T-cell (primary cell): ENCODE results near the gene FASTKD1. TPM values are rescaled to one million over a fixed set of nuclear protein-coding genes. Genes with fewer than 3 reads are reported as not detected.

ENCODE experiments used
- ATAC-seq, 4 experiments: fragments of 200-7000 bp in 3 of 4; fragments of 150-1000 bp in 1 of 4; cut with Tn5 transposase; replicated peaks in 1 of 4; 1 replicate in 3 of 4; 2 replicates in 1 of 4; pipeline ENCODE4 v1.10.0; 2021; ENCODE audit warnings: moderate library complexity in 3 of 4, mild to moderate bottlenecking in 2 of 4, moderate number of reproducible peaks in 1 of 4
- CTCF ChIA-PET, 2 donors: fragments of 300-600 bp; sonication (Branson Sonifier 250); formaldehyde crosslinking; loops; one replicate each; lab custom pipeline; 2022; ENCODE audit warnings: antibody characterized with exemption in 2 of 2; lab: Charles Lee
- POLR2A ChIA-PET, 2 donors: fragments of 300-600 bp; sonication (Branson Sonifier 250); formaldehyde crosslinking; loops; one replicate each; lab custom pipeline; 2022; ENCODE audit warnings: antibody characterized with exemption in 2 of 2; lab: Charles Lee
- DNase-seq, 35 experiments: peaks; one replicate each; pipeline versions ENCODE4 v3.0.0 to v3.0.0-alpha.2; 2013 to 2023
- H3K27ac ChIP-seq: one replicate; pipeline ENCODE4 v1.5.1; 2013; ENCODE audit warnings: low read length
- H3K27me3 ChIP-seq, 2 experiments: replicated peaks in 1 of 2; 1 replicate in 1 of 2; 2 replicates in 1 of 2; pipeline versions ENCODE4 v1.6.1 to v1.7.0; 2013; ENCODE audit warnings: low read length in 1 of 2, mixed read lengths in 1 of 2; ENCODE audit not compliant: control insufficient read depth in 2 of 2, insufficient read depth in 2 of 2; ENCODE audit errors: extremely low read depth in 1 of 2
- H3K36me3 ChIP-seq, 2 donors: 1 replicate in 1 of 2; 2 replicates in 1 of 2; pipeline versions ENCODE4 v1.6.1 to v1.7.0; 2013; ENCODE audit warnings: low read length in 1 of 2; ENCODE audit not compliant: control insufficient read depth in 2 of 2, insufficient read depth in 1 of 2; ENCODE audit errors: extremely low read depth in 1 of 2
- H3K4me1 ChIP-seq, 2 experiments: 1 replicate in 1 of 2; 2 replicates in 1 of 2; pipeline versions ENCODE4 v1.6.1 to v1.7.0; 2013; ENCODE audit warnings: low read length in 2 of 2, mixed read lengths in 1 of 2; ENCODE audit not compliant: insufficient read depth in 2 of 2, control insufficient read depth in 1 of 2; ENCODE audit errors: extremely low read depth in 1 of 2
- H3K4me3 ChIP-seq, 2 donors: 1 replicate in 1 of 2; 2 replicates in 1 of 2; pipeline versions ENCODE4 v1.5.1 to v1.7.0; 2013; ENCODE audit warnings: mild to moderate bottlenecking in 2 of 2, low read length in 1 of 2, moderate library complexity in 1 of 2; ENCODE audit not compliant: control insufficient read depth in 1 of 2; ENCODE audit errors: extremely low read depth in 1 of 2
- H3K9me3 ChIP-seq: 2 replicates; pipeline ENCODE4 v1.7.0; 2013
- H3K27ac Mint-ChIP-seq, 2 donors: one replicate each; pipeline ENCODE4 v1.8.0; 2020 to 2021; ENCODE audit warnings: mild to moderate bottlenecking in 2 of 2, mixed read lengths in 2 of 2
- H3K27me3 Mint-ChIP-seq, 2 donors: one replicate each; pipeline ENCODE4 v1.8.0; 2021 to 2022; ENCODE audit warnings: mixed read lengths in 2 of 2
- H3K36me3 Mint-ChIP-seq: one replicate; pipeline ENCODE4 v1.8.0; 2021; ENCODE audit warnings: mixed read lengths
- H3K4me1 Mint-ChIP-seq, 3 donors: one replicate each; pipeline ENCODE4 v1.8.0; 2020 to 2022; ENCODE audit warnings: mixed read lengths in 3 of 3, mild to moderate bottlenecking in 1 of 3
- H3K4me3 Mint-ChIP-seq, 3 donors: one replicate each; pipeline ENCODE4 v1.8.0; 2020 to 2022; ENCODE audit warnings: mild to moderate bottlenecking in 3 of 3, mixed read lengths in 3 of 3, moderate library complexity in 3 of 3
- H3K9me3 Mint-ChIP-seq, 3 donors: one replicate each; pipeline ENCODE4 v1.8.0; 2020 to 2022; ENCODE audit warnings: mixed read lengths in 3 of 3
- WGBS: methylation state at CpG from one replicate; pipeline ENCODE4 v1.1.5; 2013; ENCODE audit warnings: missing lambda C conversion rate; ENCODE audit not compliant: insufficient coverage; 5-methylcytosine and 5-hydroxymethylcytosine counted together
- total RNA-seq, 35 experiments: library from RNA in 6 of 35; stranded (reverse) in 6 of 35; fragments of 120-200 nt in 1 of 35; gene quantifications; one replicate each; pipeline versions ENCODE4 v1.2.1 to v1.2.4 and lab custom pipeline; 2013 to 2026

Gene FASTKD1
- total RNA-seq, 5 donors from 2014 or later (not counting 1 experiment from before 2014, with no cell fraction given) = 17.6 to 26.8 (median 25.2) TPM

DNA sequence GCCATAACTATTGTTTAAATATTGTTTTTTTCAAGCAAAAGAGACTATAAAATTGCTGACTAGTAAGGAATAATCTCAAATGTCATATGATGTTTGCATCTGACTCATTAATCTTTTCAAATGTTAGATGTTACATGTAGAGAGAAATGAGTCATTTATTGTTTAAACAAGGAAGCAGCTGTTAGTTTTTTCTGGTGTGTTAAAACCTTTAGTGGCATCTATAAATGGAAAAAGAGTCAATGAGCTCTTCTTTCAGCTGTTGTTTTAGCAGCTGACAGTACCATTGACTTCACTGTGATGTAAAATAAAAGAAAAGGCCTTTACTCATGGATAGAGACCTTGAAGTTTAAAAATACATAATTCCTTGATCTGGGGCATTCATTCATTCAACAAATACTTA lies 66.0 kb downstream of the FASTKD1 start:
- Mint-ChIP-seq H3K4me1 (no peaks in the 10 kb centered on the region), H3K27ac (no peak overlapping the region), H3K4me3 (no peak overlapping the region), H3K9me3 (no peaks in the 10 kb centered on the region), H3K36me3 (peaks cover 16% of the 10 kb centered on the region), H3K27me3 (no peaks in the 10 kb centered on the region)
- H3K4me3 ChIP-seq = no peak overlapping the region
- ChIA-PET POLR2A (interaction anchor here in 1 of 2 donors (0.6 kb wide), 1 partner anchor 43 kb away, joined by 3 read pairs; no protein-coding TSS in a partner anchor), CTCF (interaction anchor here in 1 of 2 donors (0.9 kb wide), 1 partner anchor 20 kb away, joined by 3 read pairs; no protein-coding TSS in a partner anchor)
- DNase-seq (no peak), ATAC-seq (no peak)
- H3K9me3 ChIP-seq = no peaks in the 10 kb centered on the region
- no peaks in the 10 kb centered on the region for H3K36me3 ChIP-seq
- H3K4me1 ChIP-seq = no peaks in the 10 kb centered on the region
- no peaks in the 10 kb centered on the region for H3K27me3 ChIP-seq
- H3K27ac ChIP-seq = no peak overlapping the region

DNA sequence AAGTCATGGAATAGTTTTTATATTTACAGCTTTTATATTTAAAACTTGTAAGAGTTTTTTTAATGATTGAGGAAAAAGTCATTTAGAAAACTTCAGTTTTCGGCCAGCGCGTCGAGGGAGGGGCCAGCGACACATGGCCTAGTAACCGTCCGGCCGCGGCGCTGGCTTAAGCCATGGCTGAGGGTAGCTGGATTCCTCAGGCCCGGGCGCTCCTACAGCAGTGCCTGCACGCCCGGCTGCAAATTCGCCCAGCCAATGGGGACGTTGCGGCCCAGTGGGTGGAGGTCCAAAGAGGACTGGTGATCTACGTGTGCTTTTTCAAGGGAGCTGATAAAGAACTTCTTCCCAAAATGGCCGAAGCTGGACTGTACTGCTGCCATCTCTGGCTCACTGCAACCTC lies 69.0 kb downstream of the FASTKD1 start:
- Mint-ChIP-seq H3K27me3 (no peaks in the 10 kb centered on the region), H3K4me3 (no peak overlapping the region), H3K4me1 (no peaks in the 10 kb centered on the region), H3K27ac (no peak overlapping the region), H3K36me3 (peaks cover 13% of the 10 kb centered on the region), H3K9me3 (no peaks in the 10 kb centered on the region)
- POLR2A ChIA-PET = no interaction called here
- Histone ChIP-seq H3K9me3 (no peaks in the 10 kb centered on the region), H3K36me3 (no peaks in the 10 kb centered on the region), H3K4me3 (no peak overlapping the region), H3K27ac (no peak overlapping the region), H3K27me3 (no peaks in the 10 kb centered on the region), H3K4me1 (no peaks in the 10 kb centered on the region)
- DNase-seq = no peak
- no peak for ATAC-seq
- no CpG with 5 or more reads among the region's 19 CpGs for WGBS
- CTCF ChIA-PET = no interaction called here

- ATAC-seq (no peak), DNase-seq (no peak)
- Mint-ChIP-seq H3K9me3 (no peaks in the 10 kb centered on the region), H3K4me3 (no peak overlapping the region), H3K27ac (no peak overlapping the region), H3K4me1 (no peaks in the 10 kb centered on the region), H3K36me3 (peaks cover 17% of the 10 kb centered on the region), H3K27me3 (no peaks in the 10 kb centered on the region)
- ChIA-PET CTCF (interaction anchor here in 1 of 2 donors (0.7 kb wide), 1 partner anchor 32 kb away, joined by 3 read pairs; no protein-coding TSS in a partner anchor), POLR2A (interaction anchor here in 1 of 2 donors (0.6 kb wide), 1 partner anchor 308 kb away, joined by 3 read pairs; no protein-coding TSS in a partner anchor)
- Histone ChIP-seq H3K36me3 (no peaks in the 10 kb centered on the region), H3K4me3 (no peak overlapping the region), H3K4me1 (no peaks in the 10 kb centered on the region), H3K9me3 (no peaks in the 10 kb centered on the region), H3K27ac (no peak overlapping the region), H3K27me3 (no peaks in the 10 kb centered on the region)
- 100% methylated on average over 1 of the region's 5 CpGs for WGBS
Observed at GRCh38 chr2:169495310-169495928, 78.2 kb downstream of the FASTKD1 start.

DNA sequence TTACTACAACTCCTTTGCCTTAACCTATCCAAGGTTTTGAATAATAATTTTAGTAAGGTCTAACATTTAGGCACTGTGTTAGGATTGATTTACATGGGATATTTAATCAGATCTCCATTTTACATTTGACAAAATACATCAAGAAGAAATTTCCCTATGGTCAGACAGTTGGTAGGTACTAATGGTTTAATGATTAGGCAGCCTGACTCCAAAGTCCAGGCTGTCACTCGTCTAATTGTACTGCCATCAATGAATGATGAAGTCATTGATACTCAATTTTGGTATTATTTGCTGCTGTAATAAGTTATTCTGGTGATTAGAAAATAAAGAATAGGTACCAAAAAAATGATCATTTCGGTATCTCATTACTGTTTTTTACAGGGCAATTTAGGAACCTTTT lies 80.3 kb downstream of the FASTKD1 start:
- H3K27me3 ChIP-seq = no peaks in the 10 kb centered on the region
- H3K9me3 ChIP-seq = no peaks in the 10 kb centered on the region
- ATAC-seq (no peak), DNase-seq (no peak)
- no peaks in the 10 kb centered on the region for H3K9me3 Mint-ChIP-seq
- no peak overlapping the region for H3K4me3 Mint-ChIP-seq
- H3K27ac ChIP-seq = no peak overlapping the region
- WGBS = 100% methylated on average over 1 of the region's 2 CpGs
- H3K4me1 ChIP-seq = no peaks in the 10 kb centered on the region
- no peaks in the 10 kb centered on the region for H3K27me3 Mint-ChIP-seq
- ChIA-PET CTCF (no interaction called here), POLR2A (no interaction called here)
- H3K27ac Mint-ChIP-seq = no peak overlapping the region
- H3K4me3 ChIP-seq = no peak overlapping the region
- no peaks in the 10 kb centered on the region for H3K36me3 ChIP-seq
- no peaks in the 10 kb centered on the region for H3K4me1 Mint-ChIP-seq
- peaks cover 19% of the 10 kb centered on the region for H3K36me3 Mint-ChIP-seq

- no peak overlapping the region for H3K4me3 Mint-ChIP-seq
Observed at GRCh38 chr2:169491378-169491777, 82.3 kb downstream of the FASTKD1 start.

GRCh38 chr2:169490834-169491233 lies 82.8 kb downstream of the FASTKD1 start:
- H3K4me1 ChIP-seq = no peaks in the 10 kb centered on the region
- CTCF ChIA-PET = no interaction called here
- no peak overlapping the region for H3K4me3 ChIP-seq
- H3K4me1 Mint-ChIP-seq = no peaks in the 10 kb centered on the region
- DNase-seq = no peak
- H3K4me3 Mint-ChIP-seq = no peak overlapping the region
- no peaks in the 10 kb centered on the region for H3K9me3 Mint-ChIP-seq
- H3K27ac Mint-ChIP-seq = no peak overlapping the region
- H3K27ac ChIP-seq = no peak overlapping the region
- POLR2A ChIA-PET = no interaction called here
- peaks cover 17% of the 10 kb centered on the region for H3K36me3 Mint-ChIP-seq
- no peaks in the 10 kb centered on the region for H3K27me3 Mint-ChIP-seq
- no peak for ATAC-seq
- H3K27me3 ChIP-seq = no peaks in the 10 kb centered on the region
- no peaks in the 10 kb centered on the region for H3K9me3 ChIP-seq
- no peaks in the 10 kb centered on the region for H3K36me3 ChIP-seq

More at GRCh38 chr2:169491378-169491777, 82.3 kb downstream of the FASTKD1 start:
- Mint-ChIP-seq H3K9me3 (no peaks in the 10 kb centered on the region), H3K27ac (no peak overlapping the region), H3K4me1 (no peaks in the 10 kb centered on the region), H3K36me3 (peaks cover 19% of the 10 kb centered on the region), H3K27me3 (no peaks in the 10 kb centered on the region)
- no peaks in the 10 kb centered on the region for H3K4me1 ChIP-seq
- no peak for ATAC-seq
- POLR2A ChIA-PET = no interaction called here
- no peak overlapping the region for H3K27ac ChIP-seq
- no peaks in the 10 kb centered on the region for H3K9me3 ChIP-seq
- no peaks in the 10 kb centered on the region for H3K27me3 ChIP-seq
- CTCF ChIA-PET = no interaction called here
- DNase-seq = no peak
- H3K36me3 ChIP-seq = no peaks in the 10 kb centered on the region
- no peak overlapping the region for H3K4me3 ChIP-seq

DNA sequence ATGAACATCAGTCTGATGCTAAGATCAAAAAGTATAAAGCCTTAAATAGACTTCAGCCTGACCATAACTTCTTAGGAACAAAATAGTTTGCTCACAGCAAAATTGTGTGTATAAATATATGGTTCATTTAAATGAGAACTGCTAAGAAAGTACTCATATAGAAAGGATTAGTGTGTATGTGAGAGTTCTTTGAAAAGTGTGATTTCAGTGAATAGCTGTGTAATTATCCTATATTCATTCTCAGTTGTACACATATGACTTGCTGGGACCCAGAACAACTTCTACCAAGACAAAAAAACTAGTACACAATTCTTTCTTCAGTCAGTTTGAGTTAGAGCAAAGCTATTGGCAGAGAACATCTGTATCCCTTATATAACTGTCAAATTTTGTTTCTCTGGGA lies 87.2 kb downstream of the FASTKD1 start:
- CTCF ChIA-PET = no interaction called here
- POLR2A ChIA-PET = no interaction called here
- H3K9me3 Mint-ChIP-seq = no peaks in the 10 kb centered on the region
- H3K4me3 Mint-ChIP-seq = no peak overlapping the region
- H3K4me1 Mint-ChIP-seq = peaks cover 0 to 5% (median 2%) of the 10 kb centered on the region in 3 donors
- no peak overlapping the region for H3K27ac Mint-ChIP-seq
- no peak for DNase-seq
- Histone ChIP-seq H3K9me3 (no peaks in the 10 kb centered on the region), H3K27ac (no peak overlapping the region), H3K36me3 (peaks cover 0 to 5% of the 10 kb centered on the region in 2 donors), H3K27me3 (no peaks in the 10 kb centered on the region), H3K4me3 (no peak overlapping the region), H3K4me1 (no peaks in the 10 kb centered on the region)
- no peak for ATAC-seq
- H3K27me3 Mint-ChIP-seq = no peaks in the 10 kb centered on the region
- H3K36me3 Mint-ChIP-seq = peaks cover 27% of the 10 kb centered on the region
